Stimulated activated naive CD8-positive, alpha-beta T cell treated with anti-CD3 and anti-CD28 coated beads, Interleukin-15, Interleukin-2, amounts not matched to agents 100 ng/mL and 50 ng/mL, for 24 hours (primary cell): ENCODE results near the gene MEG3.

Experiments
- H3K27ac Mint-ChIP-seq: one replicate; pipeline ENCODE4 v1.8.0; 2021; ENCODE audit warnings: mild to moderate bottlenecking, mixed read lengths
- H3K27me3 Mint-ChIP-seq: one replicate; pipeline ENCODE4 v1.8.0; 2021; ENCODE audit warnings: mixed read lengths
- H3K36me3 Mint-ChIP-seq: one replicate; pipeline ENCODE4 v1.8.0; 2021; ENCODE audit warnings: low read depth, mixed read lengths
- H3K4me1 Mint-ChIP-seq: one replicate; pipeline ENCODE4 v1.8.0; 2021; ENCODE audit warnings: low read depth, mixed read lengths
- H3K4me3 Mint-ChIP-seq: one replicate; pipeline ENCODE4 v1.8.0; 2021; ENCODE audit warnings: mild to moderate bottlenecking, mixed read lengths
- H3K9me3 Mint-ChIP-seq: one replicate; pipeline ENCODE4 v1.8.0; 2021; ENCODE audit warnings: mixed read lengths

The MEG3 gene

GRCh38 chr14:100898935-100899883 lies 73.3 kb downstream of the MEG3 start:
- no peaks in the 10 kb centered on the region for H3K36me3 Mint-ChIP-seq
- H3K27me3 Mint-ChIP-seq, result peaks cover 51% of the 10 kb centered on the region
- no peaks in the 10 kb centered on the region for H3K9me3 Mint-ChIP-seq
- H3K4me3 Mint-ChIP-seq, result no peak overlapping the region
- no peaks in the 10 kb centered on the region for H3K4me1 Mint-ChIP-seq
- no peak overlapping the region for H3K27ac Mint-ChIP-seq

DNA sequence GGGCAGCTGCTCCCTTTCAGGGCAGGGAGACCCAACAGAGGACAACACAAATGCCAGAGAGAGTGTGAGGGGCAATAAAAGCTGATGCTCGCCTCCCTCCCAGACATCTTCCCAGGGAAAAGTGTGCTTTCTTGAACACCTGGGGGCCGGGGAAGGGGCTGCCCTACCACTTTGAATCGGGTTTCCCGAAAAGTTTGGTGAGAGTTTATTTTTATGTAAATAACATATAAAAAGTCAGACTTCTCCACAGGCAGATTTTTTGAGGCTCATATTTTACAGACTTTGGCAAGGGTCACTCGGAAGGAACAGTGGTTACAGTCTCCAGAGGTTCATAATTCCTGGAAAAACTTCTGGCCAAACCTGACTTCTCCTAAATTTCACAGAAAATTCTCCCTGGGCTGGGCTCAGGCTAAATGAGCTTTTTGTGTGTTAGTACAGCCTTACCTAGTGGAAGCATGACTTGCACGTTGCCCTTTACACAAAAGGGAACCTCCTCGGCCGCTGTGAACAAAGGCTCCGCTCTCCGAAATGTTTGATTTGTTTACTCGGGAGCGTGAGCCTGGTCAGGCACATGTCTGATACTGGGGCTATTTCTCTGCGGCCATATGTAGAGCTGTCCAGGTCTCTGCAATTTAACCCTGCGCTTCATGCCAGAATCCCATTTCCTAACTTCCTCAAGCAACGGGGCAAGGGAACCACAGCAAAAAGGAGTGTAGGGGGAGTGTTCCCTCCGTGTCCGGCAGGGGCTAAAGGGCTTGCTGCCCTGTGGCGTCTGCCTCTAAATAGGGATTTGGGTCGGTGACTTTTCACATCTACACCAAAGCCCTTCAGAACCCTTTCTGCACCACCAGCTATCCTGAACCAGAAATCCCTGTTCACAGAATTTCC lies 74.2 kb downstream of the MEG3 start:
- H3K27me3 Mint-ChIP-seq, result peaks cover 56% of the 10 kb centered on the region
- no peak overlapping the region for H3K27ac Mint-ChIP-seq
- H3K9me3 Mint-ChIP-seq, result no peaks in the 10 kb centered on the region
- no peaks in the 10 kb centered on the region for H3K4me1 Mint-ChIP-seq
- H3K4me3 Mint-ChIP-seq, result no peak overlapping the region
- H3K36me3 Mint-ChIP-seq, result no peaks in the 10 kb centered on the region

GRCh38 chr14:100900837-100901390 lies 75.0 kb downstream of the MEG3 start:
- peaks cover 59% of the 10 kb centered on the region for H3K27me3 Mint-ChIP-seq
- H3K4me3 Mint-ChIP-seq, result no peak overlapping the region
- H3K27ac Mint-ChIP-seq, result no peak overlapping the region
- no peaks in the 10 kb centered on the region for H3K9me3 Mint-ChIP-seq
- no peaks in the 10 kb centered on the region for H3K4me1 Mint-ChIP-seq
- no peaks in the 10 kb centered on the region for H3K36me3 Mint-ChIP-seq

GRCh38 chr14:100901391-100902183 lies 75.7 kb downstream of the MEG3 start:
- Mint-ChIP-seq H3K4me1 (no peaks in the 10 kb centered on the region), H3K9me3 (no peaks in the 10 kb centered on the region), H3K27me3 (peaks cover 61% of the 10 kb centered on the region), H3K36me3 (no peaks in the 10 kb centered on the region), H3K27ac (no peak overlapping the region), H3K4me3 (no peak overlapping the region)

DNA sequence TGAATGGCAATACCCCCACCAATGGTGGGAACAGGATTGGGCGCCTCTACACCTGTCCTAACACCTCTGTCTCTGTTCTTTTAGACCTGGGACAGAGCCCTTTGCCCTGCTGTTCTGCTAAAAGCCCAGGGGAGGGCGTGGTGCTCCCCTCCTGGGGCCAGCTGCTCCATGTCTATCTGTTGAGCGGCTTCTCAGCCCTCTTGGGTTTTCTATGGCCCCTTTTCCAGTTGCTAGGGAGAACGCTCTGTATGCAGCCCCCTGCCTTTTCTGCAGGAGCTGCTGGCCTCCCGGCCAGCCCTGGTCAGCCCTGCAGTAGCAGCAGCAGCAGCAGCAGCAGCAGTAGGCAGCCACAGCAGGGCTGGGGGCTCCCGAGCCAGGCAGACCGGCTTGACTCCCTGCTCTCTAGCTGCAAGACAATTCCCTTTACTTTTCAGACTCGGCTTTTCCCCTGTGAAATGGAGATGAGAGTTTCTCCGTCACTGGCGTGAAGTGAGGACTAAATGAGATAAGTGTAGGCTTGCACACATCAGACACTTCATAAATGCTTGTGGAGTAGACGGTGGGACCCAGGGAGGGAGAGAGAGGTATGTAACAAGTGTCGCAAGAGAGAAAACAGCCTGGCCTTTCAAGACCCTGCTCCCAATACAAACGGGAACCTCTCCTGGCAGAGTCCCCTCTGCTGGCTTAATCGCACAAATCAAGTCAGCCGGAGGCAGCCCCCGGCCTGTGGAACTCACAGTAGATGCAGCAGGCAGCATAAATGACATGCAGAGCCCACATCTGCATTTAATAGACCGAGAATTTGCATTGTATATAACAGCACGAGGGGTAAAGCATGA lies 76.6 kb downstream of the MEG3 start:
- H3K27ac Mint-ChIP-seq, result no peak overlapping the region
- H3K4me3 Mint-ChIP-seq, result no peak overlapping the region
- no peaks in the 10 kb centered on the region for H3K4me1 Mint-ChIP-seq
- H3K36me3 Mint-ChIP-seq, result no peaks in the 10 kb centered on the region
- H3K27me3 Mint-ChIP-seq, result peaks cover 56% of the 10 kb centered on the region
- H3K9me3 Mint-ChIP-seq, result no peaks in the 10 kb centered on the region

DNA sequence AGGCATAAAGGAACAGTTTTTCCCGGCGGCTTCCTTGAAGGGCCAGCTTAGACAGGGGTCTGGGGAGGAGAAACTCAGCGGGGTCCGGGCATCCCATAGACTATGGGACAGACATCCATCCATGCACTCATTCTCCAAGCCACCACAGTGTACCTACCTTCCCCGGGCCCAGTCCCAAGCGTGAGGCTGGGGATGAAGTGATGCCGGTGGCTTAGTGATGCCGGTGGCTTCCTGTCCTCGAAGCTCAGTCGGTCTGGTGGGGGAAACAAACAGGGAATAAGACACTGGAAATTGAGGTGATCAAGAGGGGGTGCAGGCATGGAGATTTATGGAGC lies 77.2 kb downstream of the MEG3 start:
- peaks cover 56% of the 10 kb centered on the region for H3K27me3 Mint-ChIP-seq
- no peak overlapping the region for H3K4me3 Mint-ChIP-seq
- H3K27ac Mint-ChIP-seq, result no peak overlapping the region
- H3K36me3 Mint-ChIP-seq, result no peaks in the 10 kb centered on the region
- no peaks in the 10 kb centered on the region for H3K9me3 Mint-ChIP-seq
- H3K4me1 Mint-ChIP-seq, result no peaks in the 10 kb centered on the region

GRCh38 chr14:100903672-100904185 lies 77.8 kb downstream of the MEG3 start, which contains the start of gene RTL1:
Gene RTL1 (minus strand): TSS chr14:100903722. CDS start chr14:100884788, 18,934 bp downstream.
- Mint-ChIP-seq H3K9me3 (no peaks in the 10 kb centered on the region), H3K27me3 (peaks cover 55% of the 10 kb centered on the region), H3K36me3 (no peaks in the 10 kb centered on the region)

DNA sequence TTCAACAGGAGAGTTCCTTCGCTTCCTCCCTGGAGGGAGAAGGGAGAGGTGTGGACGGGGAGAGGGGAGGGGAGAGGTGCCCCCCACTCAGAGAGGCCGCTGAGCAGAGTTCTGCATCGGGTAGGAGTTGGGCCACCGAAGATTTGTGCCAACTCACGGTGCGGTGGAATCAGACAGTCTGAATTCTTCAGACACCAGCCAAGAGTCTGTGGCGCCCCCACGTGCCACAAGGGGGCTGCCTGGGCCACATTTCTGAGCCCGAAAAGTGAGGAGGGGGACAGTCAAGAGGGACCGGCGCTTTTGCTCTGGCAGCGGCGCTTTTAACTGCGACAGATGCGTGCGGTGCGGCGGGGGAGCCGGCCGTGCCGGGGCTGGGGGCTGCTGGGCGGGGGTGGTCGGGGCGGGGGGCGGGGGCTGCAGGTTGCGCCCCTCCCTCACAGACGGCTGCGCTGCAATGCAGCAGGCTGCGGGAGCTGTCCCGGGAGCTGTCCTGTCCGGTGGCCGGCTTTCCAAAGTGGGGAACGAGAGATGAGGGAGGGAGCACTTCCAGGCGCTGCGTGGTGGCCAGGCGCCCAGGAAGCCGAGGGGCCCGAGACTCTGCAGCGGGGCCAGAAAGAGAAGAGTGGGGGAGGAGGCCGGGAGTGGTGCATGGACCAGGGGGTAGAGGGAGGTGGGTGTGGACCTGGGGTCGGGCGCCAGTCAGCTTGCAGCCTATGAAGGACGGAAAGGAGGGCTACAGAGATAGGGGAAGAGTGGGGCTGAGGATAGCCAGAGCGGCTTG lies 78.6 kb downstream of the MEG3 start:
- peaks cover 48% of the 10 kb centered on the region for H3K27me3 Mint-ChIP-seq
- H3K27ac Mint-ChIP-seq, result no peak overlapping the region
- no peaks in the 10 kb centered on the region for H3K36me3 Mint-ChIP-seq
- H3K4me3 Mint-ChIP-seq, result no peak overlapping the region
- no peaks in the 10 kb centered on the region for H3K4me1 Mint-ChIP-seq
- no peaks in the 10 kb centered on the region for H3K9me3 Mint-ChIP-seq

More at GRCh38 chr14:100903672-100904185, 77.8 kb downstream of the MEG3 start, which contains the start of gene RTL1:
- Mint-ChIP-seq H3K4me3 (no peak within 1 kb of the TSS), H3K4me1 (no peaks in the 10 kb centered on the region), H3K27ac (no peak within 1 kb of the TSS)

DNA sequence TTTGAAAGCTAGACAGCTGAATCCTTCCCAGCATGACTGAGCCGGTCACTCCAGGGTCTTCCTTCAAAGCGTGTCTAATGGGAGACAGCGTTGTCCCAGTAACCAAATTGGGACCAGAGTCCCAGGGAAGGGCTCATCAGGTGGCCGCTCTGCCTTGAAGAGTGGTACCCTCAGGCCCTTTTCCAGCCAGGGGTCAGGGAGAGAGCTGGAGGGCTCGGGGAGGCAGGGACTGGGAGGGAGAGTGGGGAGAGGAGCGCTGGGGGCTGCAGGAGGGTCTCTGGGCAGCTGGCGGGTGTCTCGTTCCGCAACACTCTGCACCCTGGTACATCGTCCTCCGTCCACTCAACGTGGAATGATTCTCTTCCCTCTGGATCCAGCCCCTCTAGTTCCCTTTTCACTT lies 79.2 kb downstream of the MEG3 start:
- Mint-ChIP-seq H3K9me3 (no peaks in the 10 kb centered on the region), H3K4me1 (no peaks in the 10 kb centered on the region), H3K27ac (no peak overlapping the region), H3K27me3 (peaks cover 41% of the 10 kb centered on the region), H3K36me3 (no peaks in the 10 kb centered on the region), H3K4me3 (no peak overlapping the region)

DNA sequence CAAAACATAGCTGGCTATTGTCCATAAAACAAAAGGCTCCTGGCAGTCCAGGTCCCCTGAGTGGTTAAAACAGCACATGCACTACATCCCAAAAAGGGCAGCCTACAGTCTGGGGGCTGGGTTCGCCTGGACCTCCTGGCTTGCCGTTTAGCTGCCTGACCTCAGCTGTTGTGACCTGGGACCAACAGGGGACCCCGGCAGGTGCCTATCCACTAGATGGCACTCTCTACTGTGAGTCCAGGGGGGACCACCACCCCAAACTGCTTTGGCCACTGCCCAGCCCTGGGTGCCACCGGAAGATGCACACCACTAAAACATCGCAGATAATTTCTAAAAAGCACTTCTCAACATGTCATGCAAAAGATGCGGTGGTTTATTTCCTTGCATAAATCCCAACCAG lies 80.5 kb downstream of the MEG3 start:
- no peaks in the 10 kb centered on the region for H3K4me1 Mint-ChIP-seq
- no peaks in the 10 kb centered on the region for H3K36me3 Mint-ChIP-seq
- H3K27ac Mint-ChIP-seq, result no peak overlapping the region
- peaks cover 32% of the 10 kb centered on the region for H3K27me3 Mint-ChIP-seq
- H3K4me3 Mint-ChIP-seq, result no peak overlapping the region
- no peaks in the 10 kb centered on the region for H3K9me3 Mint-ChIP-seq

DNA sequence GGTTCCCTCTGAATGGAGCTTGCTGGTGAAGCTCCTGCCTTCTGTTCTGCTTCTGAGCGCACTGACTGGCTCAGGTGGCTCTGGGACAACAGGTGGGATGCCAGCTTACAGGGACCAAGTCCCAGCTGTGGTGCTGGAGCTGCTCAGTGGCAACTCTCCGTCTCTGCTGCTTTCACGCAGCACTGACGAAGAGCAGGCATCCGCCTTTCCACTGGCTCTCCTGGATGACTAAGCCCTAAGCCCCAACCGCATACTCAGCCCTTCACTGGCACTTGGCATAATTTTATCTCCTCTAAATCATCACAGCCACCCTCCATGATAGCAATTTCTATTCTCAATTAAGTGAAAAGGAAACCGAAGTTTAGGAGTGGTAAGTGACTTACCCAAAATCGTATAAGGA lies 81.3 kb downstream of the MEG3 start:
- H3K4me3 Mint-ChIP-seq, result no peak overlapping the region
- no peak overlapping the region for H3K27ac Mint-ChIP-seq
- H3K27me3 Mint-ChIP-seq, result peaks cover 26% of the 10 kb centered on the region
- H3K36me3 Mint-ChIP-seq, result no peaks in the 10 kb centered on the region
- H3K4me1 Mint-ChIP-seq, result no peaks in the 10 kb centered on the region
- no peaks in the 10 kb centered on the region for H3K9me3 Mint-ChIP-seq

DNA sequence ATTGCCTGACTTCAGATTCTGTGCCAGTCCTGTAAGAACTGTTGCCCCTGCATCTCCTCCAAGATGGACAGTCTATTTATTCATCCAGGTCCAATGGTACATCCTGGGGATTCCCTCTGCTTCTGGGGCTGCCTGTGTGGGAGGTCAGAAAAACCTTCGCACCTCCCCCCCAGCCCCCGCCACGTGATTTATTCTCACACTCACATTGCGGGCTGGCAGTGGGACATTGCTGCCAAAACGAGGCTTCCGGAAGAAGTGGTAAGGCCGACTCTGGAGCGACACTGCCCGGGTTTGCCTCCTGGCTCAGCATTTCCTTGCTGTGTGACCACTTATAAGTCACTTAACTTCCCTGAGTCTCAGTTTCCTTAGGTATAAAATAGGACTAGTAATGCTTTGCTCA lies 83.5 kb downstream of the MEG3 start:
- H3K27me3 Mint-ChIP-seq, result peaks cover 12% of the 10 kb centered on the region
- H3K27ac Mint-ChIP-seq, result no peak overlapping the region
- no peak overlapping the region for H3K4me3 Mint-ChIP-seq
- no peaks in the 10 kb centered on the region for H3K36me3 Mint-ChIP-seq
- no peaks in the 10 kb centered on the region for H3K4me1 Mint-ChIP-seq
- H3K9me3 Mint-ChIP-seq, result no peaks in the 10 kb centered on the region
